NCI-H446 treated with DMSO at 0.1 percent for 48 hours (cell line): ENCODE data around the gene NDRG4.
"Not testable (repeated sequence)": the region's sequence is repeated elsewhere in the genome, so short reads cannot be mapped to it uniquely, and the experiment has no call there.

Source experiments
- DNase-seq: peaks from one replicate; lab custom pipeline; 2025; lab: John Stamatoyannopoulos, UW

Gene NDRG4

DNA sequence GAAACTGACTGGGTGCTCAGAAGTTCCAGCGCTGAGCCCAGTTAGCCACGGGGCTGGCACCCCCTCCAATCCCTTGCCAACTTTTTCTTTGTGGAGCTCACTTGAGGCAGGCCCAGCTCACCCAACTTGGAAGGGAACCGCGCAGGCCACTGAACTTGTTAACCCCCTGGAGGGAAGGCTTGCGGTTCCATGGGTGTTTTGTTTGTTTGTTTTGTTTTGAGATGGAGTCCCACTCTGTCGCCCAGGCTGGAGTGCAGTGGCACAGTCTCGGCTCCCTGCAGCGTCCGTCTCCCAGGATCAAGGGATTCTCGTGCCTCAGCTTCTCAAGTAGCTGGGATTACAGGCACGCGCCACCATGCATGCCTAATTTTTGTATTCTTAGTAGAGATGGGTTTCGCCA, 34.1 kb upstream of the NDRG4 start:
- no peak for DNase-seq

DNA sequence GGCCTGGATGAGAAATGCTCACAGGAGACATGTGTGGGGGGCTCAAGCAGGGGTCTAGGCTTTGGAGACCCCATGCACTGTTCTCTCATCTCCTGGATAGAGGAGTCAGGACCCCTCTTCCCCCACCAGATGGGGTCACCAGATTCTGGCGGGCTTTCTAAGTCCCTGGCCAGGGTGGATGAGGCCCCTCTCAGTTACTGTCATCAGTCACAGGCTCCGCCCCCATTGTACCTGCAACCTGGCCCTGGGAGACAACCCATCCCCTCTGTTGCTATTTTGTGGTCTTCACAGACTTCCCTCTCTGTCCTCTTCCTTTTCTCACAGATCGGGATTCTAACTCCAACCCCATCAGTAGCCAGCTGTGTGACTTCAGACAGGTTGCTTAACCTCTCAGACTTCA, 33.5 kb upstream of the NDRG4 start:
- DNase-seq: no peak

DNA sequence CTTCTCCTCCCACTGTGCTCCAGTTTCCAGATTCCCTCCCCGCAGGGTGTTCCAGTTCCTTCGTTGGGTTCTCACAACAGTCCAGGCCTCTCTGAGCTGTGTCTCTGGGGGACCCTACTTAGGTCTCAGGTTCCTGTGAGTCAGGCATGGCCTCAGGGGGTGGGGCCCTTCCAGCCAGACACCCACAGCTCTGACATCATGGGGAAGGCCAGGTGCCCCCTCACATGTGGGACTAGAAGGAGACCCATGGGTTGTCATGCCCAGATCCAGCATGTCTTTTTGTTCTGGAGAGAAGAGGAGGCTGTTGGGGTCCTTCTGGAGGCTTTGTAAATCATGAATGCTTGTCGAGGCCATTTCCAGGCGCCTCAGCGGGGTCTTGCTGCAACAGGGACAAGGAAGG, 32.0 kb upstream of the NDRG4 start:
- DNase-seq: no peak

- DNase-seq: no peak
Observed at GRCh38 chr16:58471209-58471975, 28.6 kb upstream of the NDRG4 start.

- DNase-seq: no peak
Observed at GRCh38 chr16:58472266-58472665, 27.7 kb upstream of the NDRG4 start.

GRCh38 chr16:58472827-58473226, 27.1 kb upstream of the NDRG4 start:
- no peak for DNase-seq

DNA sequence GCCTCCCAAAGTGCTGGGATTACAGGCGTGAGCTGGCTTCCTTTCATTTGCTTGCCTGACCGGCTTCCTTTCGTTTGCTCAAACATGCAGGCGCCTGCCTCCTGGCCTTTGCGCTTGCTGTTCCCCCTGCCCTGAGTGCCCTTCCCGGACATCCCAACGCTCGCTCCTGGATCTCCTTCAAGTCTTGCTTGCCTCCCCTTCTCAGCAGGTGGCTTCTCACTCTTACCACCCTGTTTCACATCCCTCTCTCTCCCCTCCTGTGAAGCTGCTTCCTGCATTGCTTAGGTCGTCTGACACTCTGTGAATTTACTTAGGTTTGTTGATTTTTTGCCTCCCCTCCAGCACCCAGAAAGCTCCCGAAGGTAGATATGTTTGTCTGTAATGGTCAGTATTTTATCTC, 25.6 kb upstream of the NDRG4 start:
- no peak for DNase-seq

- DNase-seq: no peak
Observed at GRCh38 chr16:58475091-58475619, 24.8 kb upstream of the NDRG4 start.

DNA sequence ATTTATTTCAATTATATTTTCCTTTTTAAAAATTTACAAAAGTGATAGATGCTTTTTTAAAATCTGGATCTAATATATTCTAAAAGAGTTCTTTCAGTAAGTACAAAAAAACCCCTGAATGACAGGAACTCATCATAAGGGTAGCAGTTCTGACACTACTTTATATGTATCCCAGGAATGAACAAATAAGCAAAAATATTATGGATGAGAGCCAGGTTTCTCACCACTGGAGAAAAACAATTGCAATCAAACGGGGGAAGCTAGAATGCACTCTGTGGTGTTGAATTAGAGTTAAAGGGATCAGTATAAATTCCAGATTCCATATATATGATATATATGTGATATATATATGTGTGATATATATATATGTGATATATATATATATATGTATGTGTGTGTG, 23.2 kb upstream of the NDRG4 start:
- DNase-seq: no peak

GRCh38 chr16:58478427-58478826, 21.5 kb upstream of the NDRG4 start:
- no peak for DNase-seq

DNA sequence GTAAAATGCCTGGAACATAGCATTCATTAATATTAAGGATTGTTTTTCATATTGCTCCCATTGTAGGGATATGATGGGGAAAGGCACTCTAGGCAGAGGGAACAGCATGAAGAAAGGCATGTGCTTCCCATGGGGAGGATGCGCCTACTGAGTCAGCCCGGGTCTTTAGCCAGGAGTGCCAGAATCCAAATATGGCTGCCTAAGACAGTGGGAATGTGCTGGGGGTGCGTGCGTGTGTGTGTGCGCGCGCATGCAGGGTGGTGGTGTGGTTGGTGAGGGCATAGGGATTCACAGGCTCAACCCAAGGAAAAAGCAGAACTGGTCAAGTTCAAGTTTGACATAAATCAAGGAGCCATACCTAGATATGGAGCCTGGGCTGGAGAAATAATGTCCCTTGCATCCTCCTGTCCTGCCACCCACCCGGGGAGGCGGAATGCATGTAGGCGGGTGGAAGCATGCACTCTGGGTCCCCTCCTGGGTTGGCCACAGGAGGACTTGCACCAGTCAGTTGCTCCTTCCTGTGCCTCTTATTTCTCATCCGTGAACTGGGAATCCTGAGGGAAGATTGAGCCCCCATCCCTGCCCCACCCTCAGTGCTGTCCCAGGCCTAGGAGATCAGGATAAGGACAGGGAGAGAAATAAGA, 18.6 kb upstream of the NDRG4 start:
- DNase-seq: no peak

- DNase-seq: no peak
Observed at GRCh38 chr16:58481931-58482330, 18.0 kb upstream of the NDRG4 start.

GRCh38 chr16:58485184-58485887, 14.6 kb upstream of the NDRG4 start:
- DNase-seq: no peak

DNA sequence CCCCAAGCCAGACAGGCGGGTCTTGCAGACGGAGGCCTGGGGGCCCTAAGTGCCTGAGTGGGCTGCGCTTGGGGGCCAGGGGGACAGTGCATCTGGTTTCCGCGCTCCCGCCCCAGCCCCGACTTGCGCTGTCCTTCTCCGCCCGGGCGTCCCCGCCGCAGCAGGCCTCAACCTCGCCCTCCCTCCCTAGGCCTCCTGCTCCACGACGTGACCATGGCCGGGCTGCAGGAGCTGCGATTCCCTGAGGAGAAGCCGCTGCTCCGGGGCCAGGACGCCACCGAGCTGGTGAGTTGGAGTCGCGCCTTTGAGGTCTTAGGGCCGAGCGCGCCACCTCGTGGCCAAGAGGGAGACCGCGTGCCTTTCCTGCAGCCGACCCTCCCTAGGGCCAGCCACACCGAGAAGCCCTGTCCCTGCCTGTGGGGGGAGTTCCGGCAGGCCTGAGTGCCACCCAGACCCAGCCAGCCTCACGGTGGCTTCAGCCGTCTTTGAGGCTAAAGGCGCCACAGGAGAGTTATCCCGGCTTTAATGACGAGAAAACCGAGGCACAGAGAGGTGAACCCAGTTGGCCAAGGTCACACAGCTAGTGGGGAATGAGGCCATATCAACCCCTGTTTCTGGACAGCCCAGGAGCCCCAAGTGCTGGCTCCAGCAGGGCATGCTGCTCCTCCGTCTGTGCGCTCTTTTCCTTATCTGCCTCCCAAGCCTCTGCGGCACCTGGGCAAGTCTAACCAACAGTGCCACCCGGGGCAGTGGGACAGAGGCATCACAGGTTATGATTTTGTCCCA, 12.2 kb upstream of the NDRG4 start:
- peak; percentile 7 for DNase-seq

GRCh38 chr16:58488531-58488930, 11.4 kb upstream of the NDRG4 start:
- DNase-seq: no peak

GRCh38 chr16:58490065-58490464, 9.9 kb upstream of the NDRG4 start:
- DNase-seq: no peak

GRCh38 chr16:58490539-58490938, 9.4 kb upstream of the NDRG4 start:
- not testable (repeated sequence) for DNase-seq

DNA sequence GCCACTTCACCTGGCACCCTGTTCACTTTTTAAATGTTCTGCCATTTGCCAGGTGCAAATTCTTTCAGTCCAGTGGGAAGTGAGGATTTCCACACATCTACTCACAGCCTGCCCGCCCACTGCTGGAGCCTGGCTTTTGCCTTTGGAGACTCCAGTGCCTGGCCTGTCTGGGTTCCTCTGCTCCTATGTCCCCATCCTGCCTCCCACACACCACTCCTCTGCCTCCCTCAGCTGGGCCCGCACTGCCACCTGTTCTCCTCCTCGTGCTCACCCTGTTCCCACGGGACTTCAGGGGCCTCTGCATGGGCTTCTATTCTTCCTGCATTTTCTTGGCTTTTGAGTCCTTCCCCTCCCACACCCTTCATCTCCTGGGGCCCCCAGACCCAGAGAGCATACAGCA, 7.9 kb upstream of the NDRG4 start:
- DNase-seq: no peak

- DNase-seq: no peak
Observed at GRCh38 chr16:58492735-58493134, 7.2 kb upstream of the NDRG4 start.

- DNase-seq: no peak
Observed at GRCh38 chr16:58493756-58494431, 6.0 kb upstream of the NDRG4 start.

DNA sequence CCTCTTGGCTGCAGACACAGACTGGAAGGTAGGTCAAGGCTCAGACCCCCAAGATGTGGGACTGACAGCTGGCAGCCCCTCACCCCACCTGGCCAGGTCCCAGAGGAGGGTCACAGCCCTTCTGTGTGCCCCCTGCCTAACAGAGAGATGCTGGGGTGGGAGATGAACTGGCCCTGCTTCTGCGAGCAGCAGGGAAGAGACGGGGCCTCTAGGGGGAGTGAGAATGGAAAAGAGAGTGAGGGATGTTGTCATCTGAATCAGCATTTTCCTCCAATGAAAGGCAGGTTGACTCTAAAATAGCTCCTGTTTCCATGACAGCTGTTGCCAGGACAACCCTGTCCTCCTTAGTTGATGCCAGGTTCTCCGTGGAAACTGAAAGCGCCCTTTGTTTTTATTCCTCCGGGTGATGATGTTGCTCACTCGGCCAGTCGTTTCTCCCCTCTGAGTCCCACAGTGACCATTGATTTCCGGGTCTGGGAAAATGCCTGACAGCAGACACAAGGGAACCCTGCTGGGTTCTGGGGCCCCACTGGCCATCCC, 4.9 kb upstream of the NDRG4 start:
- DNase-seq: peak; percentile 54
